Astrocyte of the spinal cord (primary cell): Measurements from ENCODE around the gene FTO.
A peak's percentile ranks its signal among the peaks of the same experiment; 100 is the strongest.

Source experiments
- DNase-seq: peaks from one replicate; pipeline ENCODE4 v3.0.0; 2011; ENCODE audit warnings: low read depth, low spot score
- H3K4me3 ChIP-seq: 2 replicates; pipeline ENCODE4 v1.5.1; 2011; ENCODE audit warnings: low read depth, mild to moderate bottlenecking, low read length, moderate library complexity
- CTCF ChIP-seq: IDR thresholded peaks from 2 replicates; pipeline ENCODE4 v1.5.1; 2012; ENCODE audit warnings: low read depth, mild to moderate bottlenecking, low read length, inconsistent platforms
- in situ Hi-C: cut with HindIII; loops from 2 replicates; pipeline ENCODE4 v1.10.0; 2017; ENCODE audit warnings: low sequenced_read_pairs

The FTO gene

DNA sequence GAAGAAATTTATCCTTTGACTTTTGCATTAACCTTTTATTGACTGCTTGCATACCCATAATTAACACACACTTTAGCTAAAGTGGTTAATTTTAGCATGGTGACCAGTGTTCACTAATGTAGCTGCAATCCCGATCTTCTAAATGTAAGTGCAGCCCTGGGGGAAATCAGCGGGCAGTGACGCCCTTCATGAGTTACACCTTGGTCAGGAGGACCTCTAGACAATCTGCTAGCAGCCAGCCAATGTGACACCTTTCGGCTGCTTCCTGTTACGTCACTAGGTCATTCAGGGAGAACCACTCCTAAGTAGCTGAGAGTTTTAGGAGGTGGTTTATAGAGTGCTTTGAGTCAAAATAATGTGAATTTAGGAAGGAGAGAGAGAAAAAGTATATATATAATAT, 402.1 kb downstream of the FTO start:
- no peak for TF ChIP-seq CTCF
- no peak for DNase-seq
- in situ Hi-C loops, result no loop called here
- no peak overlapping the region for H3K4me3 ChIP-seq

DNA sequence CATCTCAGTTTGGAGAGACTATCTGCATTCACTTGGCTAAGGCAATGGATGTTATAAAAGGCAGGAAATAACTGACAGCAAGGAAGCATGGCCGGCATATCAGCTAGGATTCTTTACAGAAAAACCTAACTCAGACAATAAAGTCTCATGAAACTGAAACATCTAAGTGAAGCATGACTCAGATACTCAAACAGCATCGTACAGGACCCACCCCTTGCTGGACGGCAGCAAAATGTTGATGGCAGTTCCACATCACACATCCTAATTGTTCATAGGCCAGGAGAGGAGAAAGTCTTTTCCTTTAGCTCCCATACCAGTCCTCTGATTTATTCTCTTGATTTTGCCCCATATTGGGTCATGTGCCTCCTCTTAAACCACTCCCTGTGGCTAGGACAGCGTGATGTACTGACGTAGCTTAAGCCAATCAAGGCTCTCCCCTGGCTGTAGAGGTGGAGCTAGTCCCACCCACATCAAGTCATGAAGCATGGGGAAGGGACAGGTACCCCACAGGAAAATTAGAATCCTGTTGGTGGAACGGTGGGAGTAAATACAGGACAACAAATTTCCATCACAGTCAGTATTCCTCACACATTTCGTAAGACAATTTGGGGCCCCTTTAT, 403.7 kb downstream of the FTO start:
- no peak for TF ChIP-seq CTCF
- DNase-seq, result no peak
- H3K4me3 ChIP-seq, result no peak overlapping the region
- in situ Hi-C loops, result no loop called here

DNA sequence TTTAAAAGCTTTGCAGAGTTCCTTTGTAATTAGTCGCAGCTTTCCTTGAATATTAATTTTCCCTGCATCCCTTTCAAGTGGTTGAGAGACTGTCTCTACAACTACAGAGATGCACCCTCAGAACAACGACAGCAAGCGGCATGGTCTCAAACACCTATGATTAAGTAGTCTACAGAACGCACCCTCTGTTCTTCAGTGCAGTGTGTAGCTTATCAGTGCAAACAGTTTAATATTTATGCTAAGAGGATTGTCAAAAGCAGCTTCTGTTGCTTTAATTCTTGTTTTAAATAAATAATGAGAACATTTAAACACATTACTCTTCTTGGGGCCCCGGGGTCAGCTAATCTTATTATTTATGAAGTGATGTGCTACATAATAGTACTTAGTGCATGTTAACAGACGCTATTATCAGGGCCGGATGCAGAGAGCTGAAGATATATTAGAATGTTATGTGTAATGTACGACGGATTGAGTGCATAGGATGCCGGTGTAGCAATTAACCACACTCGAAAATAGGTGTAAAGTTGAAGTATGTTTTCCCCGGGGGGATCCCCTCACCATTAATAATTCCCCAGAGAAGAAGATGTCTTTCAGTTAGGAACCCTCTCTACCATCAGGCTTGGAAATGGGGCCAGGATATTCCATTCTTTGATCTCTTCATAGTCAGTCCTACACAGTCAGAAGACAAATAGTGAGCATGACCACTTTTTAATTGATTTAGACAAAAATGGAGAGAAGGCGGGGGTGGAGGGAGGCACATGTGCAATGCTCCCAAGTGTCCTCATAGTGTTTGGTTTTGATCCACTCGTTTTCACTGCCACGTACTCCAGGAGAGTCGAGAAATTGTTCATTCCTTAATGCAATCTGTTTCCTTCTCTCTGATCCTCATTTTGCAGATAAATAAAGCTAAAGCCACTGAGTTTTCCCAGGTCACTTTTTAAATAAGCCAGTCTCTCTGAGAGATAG, 406.3 kb downstream of the FTO start:
- no peak for DNase-seq
- in situ Hi-C loops, result no loop called here
- no peak for TF ChIP-seq CTCF
- H3K4me3 ChIP-seq, result no peak overlapping the region

DNA sequence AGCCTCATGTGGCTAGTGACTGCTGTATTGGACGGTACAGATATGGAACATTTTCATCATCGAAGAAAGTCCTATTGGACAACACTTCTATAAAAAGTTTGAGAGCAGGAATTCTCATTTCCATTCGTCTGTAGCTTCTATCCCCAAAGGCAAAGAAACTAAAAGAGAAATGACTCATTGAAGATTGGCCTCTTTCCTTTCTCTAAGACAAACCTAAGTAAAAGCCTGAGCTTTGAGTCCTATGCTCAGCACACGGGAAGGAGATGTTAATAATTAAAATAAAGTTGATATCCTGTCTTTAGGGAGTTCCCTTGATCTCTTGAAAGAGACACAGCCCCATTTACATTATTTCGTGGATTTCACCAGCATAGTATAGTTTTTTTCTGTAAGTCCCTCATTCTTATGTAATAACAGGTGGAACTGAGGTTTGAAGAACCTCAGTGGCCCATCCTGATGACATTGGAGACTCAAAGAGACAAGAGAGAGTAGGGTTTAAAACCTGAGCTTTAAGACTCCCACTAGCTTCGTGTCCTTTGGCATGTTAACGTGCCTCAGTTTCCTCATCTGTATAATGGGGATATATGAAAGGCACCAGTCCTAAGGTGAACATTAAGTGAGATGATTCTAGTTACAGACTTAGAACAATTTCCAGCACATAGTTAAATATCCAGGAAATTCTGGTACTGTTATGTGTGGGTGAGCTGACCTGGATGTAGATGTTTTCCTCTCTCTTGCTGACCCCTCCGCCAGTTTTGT, 408.7 kb downstream of the FTO start:
- TF ChIP-seq CTCF, result no peak
- in situ Hi-C loops, result no loop called here
- no peak overlapping the region for H3K4me3 ChIP-seq
- no peak for DNase-seq

- H3K4me3 ChIP-seq, result no peak overlapping the region
- in situ Hi-C loops, result no loop called here
- DNase-seq, result no peak
- no peak for TF ChIP-seq CTCF
Observed at GRCh38 chr16:54115558-54115957, 411.6 kb downstream of the FTO start.

DNA sequence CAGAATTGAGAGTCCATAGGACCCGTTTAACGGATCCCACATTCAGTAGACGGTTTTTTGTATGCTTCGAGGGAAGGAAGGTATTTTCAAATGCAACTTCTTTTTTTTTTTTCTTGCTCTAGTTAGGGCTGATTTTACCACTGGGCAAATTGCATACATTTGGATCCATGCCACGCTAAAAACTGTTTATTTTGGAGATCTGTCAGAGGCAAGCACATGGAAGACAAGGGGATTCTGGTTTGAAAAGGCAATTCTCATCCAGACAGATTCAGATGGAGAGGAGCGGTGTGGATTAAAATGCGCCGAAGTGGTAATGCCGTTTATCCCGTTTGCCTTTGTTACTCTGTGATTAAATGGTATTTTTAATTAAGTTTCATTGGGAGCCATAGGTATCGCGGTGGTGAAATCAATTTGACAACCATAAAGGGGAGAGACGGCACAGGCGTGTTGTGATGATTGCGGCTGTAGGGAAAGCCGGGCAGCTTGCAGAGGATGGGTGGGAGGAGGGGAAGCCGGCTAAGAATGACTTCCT, 412.2 kb downstream of the FTO start:
- in situ Hi-C loops, result no loop called here
- peak; percentile 26 for DNase-seq
- no peak overlapping the region for H3K4me3 ChIP-seq
- TF ChIP-seq CTCF, result no peak
